ENCODE results near the gene ADAMTS17.

DNA sequence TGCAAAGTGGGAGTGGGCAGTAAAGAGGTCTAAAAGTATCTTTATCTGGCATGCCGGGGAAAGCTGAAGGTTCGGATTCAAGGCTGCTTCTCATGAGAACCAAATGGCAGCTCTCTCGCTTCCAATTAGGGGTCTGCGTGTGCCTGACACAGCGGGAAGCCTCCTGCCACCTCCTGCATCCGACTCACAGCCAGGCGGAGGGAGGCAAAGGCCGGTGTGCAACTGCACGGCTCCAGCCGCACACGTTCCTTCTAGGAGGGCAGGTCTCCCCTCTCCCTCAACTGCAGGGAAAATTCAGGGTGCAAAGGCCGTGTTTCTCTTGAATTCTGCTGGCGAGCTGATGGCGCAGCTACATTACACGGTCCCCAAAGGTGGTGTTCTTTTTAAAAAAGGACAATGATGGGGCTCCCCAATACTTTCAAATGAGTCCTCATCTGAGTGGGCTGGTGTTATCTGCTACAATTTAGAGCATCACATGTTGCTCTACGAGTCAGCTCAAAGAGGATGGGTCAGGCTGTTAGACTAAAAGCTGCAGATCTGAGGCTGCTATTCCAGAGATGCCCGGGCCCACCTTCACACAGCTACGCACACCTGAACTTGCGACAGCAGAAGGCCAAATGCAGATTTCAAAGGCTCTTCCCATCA lies 226.6 kb downstream of the ADAMTS17 start:
- TF ChIP-seq, protein P1, sequence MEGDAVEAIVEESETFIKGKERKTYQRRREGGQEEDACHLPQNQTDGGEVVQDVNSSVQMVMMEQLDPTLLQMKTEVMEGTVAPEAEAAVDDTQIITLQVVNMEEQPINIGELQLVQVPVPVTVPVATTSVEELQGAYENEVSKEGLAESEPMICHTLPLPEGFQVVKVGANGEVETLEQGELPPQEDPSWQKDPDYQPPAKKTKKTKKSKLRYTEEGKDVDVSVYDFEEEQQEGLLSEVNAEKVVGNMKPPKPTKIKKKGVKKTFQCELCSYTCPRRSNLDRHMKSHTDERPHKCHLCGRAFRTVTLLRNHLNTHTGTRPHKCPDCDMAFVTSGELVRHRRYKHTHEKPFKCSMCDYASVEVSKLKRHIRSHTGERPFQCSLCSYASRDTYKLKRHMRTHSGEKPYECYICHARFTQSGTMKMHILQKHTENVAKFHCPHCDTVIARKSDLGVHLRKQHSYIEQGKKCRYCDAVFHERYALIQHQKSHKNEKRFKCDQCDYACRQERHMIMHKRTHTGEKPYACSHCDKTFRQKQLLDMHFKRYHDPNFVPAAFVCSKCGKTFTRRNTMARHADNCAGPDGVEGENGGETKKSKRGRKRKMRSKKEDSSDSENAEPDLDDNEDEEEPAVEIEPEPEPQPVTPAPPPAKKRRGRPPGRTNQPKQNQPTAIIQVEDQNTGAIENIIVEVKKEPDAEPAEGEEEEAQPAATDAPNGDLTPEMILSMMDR (IDR thresholded peaks at IDR 0.05): no peak
- TF ChIP-seq POLR2A (IDR thresholded peaks at IDR 0.05): no peak

Measured in heart left ventricle (tissue), 13 donors.